LNCaP clone FGC (cell line): ENCODE data around the gene PCBP1.
A peak's percentile ranks its signal among the peaks of the same experiment; 100 is the strongest.
"Not testable (repeated sequence)": the region's sequence is repeated elsewhere in the genome, so short reads cannot be mapped to it uniquely, and the experiment has no call there.

ENCODE experiments used
- DNase-seq: peaks from one replicate; pipeline ENCODE4 v3.0.0-alpha.2; 2011; ENCODE audit warnings: low read depth
- H3K4me3 ChIP-seq: 2 replicates; pipeline ENCODE4 v1.5.1; 2011; ENCODE audit warnings: mild to moderate bottlenecking, low read depth, low read length, control low read depth
- CTCF ChIP-seq: IDR thresholded peaks from 2 replicates; pipeline ENCODE4 v1.5.1; 2012; ENCODE audit warnings: mild to moderate bottlenecking; ENCODE audit not compliant: control insufficient read depth, insufficient read depth; ENCODE audit errors: extremely low read depth

The PCBP1 gene

GRCh38 chr2:70094171-70094977 is 7.1 kb downstream of the PCBP1 start:
- TF ChIP-seq CTCF, result no peak
- no peak overlapping the region for H3K4me3 ChIP-seq
- DNase-seq, result no peak

- no peak for TF ChIP-seq CTCF
These were observed 7.9 kb downstream of the PCBP1 start for GRCh38 chr2:70094978-70095719.

GRCh38 chr2:70095720-70096670 is 8.7 kb downstream of the PCBP1 start:
- no peak for TF ChIP-seq CTCF
- H3K4me3 ChIP-seq, result no peak overlapping the region
- no peak for DNase-seq

More at GRCh38 chr2:70094978-70095719, 7.9 kb downstream of the PCBP1 start:
- H3K4me3 ChIP-seq, result no peak overlapping the region
- DNase-seq, result peak; percentile 70

GRCh38 chr2:70098032-70098431 is 10.8 kb downstream of the PCBP1 start:
- no peak for DNase-seq
- no peak for TF ChIP-seq CTCF

GRCh38 chr2:70099270-70099669 is 12.0 kb downstream of the PCBP1 start:
- DNase-seq, result no peak
- H3K4me3 ChIP-seq, result no peak overlapping the region
- TF ChIP-seq CTCF, result no peak

More at GRCh38 chr2:70098032-70098431, 10.8 kb downstream of the PCBP1 start:
- no peak overlapping the region for H3K4me3 ChIP-seq

- DNase-seq, result no peak
- TF ChIP-seq CTCF, result no peak
These were observed 13.9 kb downstream of the PCBP1 start for GRCh38 chr2:70101174-70101573.

GRCh38 chr2:70101686-70102085 is 14.4 kb downstream of the PCBP1 start:
- not testable (repeated sequence) for DNase-seq, H3K4me3 ChIP-seq

More at GRCh38 chr2:70101174-70101573, 13.9 kb downstream of the PCBP1 start:
- H3K4me3 ChIP-seq, result no peak overlapping the region

- not testable (repeated sequence) for H3K4me3 ChIP-seq, DNase-seq
These were observed 15.1 kb downstream of the PCBP1 start for GRCh38 chr2:70102323-70102905.
